ENCODE results near the gene TAF3. TPM values are rescaled to one million over a fixed set of nuclear protein-coding genes. Genes with fewer than 3 reads are reported as not detected.
A peak's percentile ranks its signal among the peaks of the same experiment; 100 is the strongest.

Gene TAF3
- total and polyA plus RNA-seq, 8 donors, result 7.0 to 10.4 (median 9.2) TPM

GRCh38 chr10:7903851-7904250 lies 85.5 kb downstream of the TAF3 start:
- TF ChIP-seq, protein P1, sequence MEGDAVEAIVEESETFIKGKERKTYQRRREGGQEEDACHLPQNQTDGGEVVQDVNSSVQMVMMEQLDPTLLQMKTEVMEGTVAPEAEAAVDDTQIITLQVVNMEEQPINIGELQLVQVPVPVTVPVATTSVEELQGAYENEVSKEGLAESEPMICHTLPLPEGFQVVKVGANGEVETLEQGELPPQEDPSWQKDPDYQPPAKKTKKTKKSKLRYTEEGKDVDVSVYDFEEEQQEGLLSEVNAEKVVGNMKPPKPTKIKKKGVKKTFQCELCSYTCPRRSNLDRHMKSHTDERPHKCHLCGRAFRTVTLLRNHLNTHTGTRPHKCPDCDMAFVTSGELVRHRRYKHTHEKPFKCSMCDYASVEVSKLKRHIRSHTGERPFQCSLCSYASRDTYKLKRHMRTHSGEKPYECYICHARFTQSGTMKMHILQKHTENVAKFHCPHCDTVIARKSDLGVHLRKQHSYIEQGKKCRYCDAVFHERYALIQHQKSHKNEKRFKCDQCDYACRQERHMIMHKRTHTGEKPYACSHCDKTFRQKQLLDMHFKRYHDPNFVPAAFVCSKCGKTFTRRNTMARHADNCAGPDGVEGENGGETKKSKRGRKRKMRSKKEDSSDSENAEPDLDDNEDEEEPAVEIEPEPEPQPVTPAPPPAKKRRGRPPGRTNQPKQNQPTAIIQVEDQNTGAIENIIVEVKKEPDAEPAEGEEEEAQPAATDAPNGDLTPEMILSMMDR (IDR thresholded peaks at IDR 0.05), result no peak
- H3K4me3 ChIP-seq, result no peak overlapping the region
- H3K9me3 ChIP-seq, result no peaks in the 10 kb centered on the region
- ATAC-seq (no peak), DNase-seq (no peak)
- peaks cover 0 to 5% of the 10 kb centered on the region in 2 donors for H3K36me3 ChIP-seq
- intact Hi-C loops (cut with DNase I), result no loop called here
- no peaks in the 10 kb centered on the region for H3K4me1 ChIP-seq
- no peak overlapping the region for H3K27ac ChIP-seq
- H3K27me3 ChIP-seq, result no peaks in the 10 kb centered on the region

DNA sequence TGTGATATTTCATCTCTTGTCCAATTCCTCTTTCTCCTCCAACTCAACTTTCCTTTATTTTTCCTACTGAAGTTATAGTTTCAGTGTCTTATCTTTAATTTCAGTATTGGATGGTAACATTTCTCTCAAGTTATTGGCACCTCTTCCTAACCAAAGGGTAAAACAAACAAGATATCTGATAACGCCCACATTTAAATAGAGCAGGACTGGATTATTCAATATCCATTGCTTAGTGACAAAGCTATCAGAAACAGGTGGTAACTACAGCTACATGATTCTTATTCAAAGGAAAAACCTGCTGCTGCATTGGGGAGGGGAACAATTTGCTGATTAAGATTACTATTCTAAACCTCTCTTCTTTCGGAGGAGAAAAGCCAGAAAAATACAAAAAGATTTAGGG lies 87.8 kb downstream of the TAF3 start:
- no peaks in the 10 kb centered on the region for H3K9me3 ChIP-seq
- intact Hi-C loops (cut with DNase I), result no loop called here
- TF ChIP-seq, protein P1 (IDR thresholded peaks at IDR 0.05), result no peak
- H3K27me3 ChIP-seq, result no peaks in the 10 kb centered on the region
- no peaks in the 10 kb centered on the region for H3K4me1 ChIP-seq
- ATAC-seq (no peak), DNase-seq (no peak)
- no peak overlapping the region for H3K27ac ChIP-seq
- no peak overlapping the region for H3K4me3 ChIP-seq
- H3K36me3 ChIP-seq, result no peaks in the 10 kb centered on the region

- DNase-seq, result no peak
- H3K4me1 ChIP-seq, result no peaks in the 10 kb centered on the region
- intact Hi-C loops (cut with DNase I), result no loop called here
- no peaks in the 10 kb centered on the region for H3K9me3 ChIP-seq
- ATAC-seq, result no peak
- no peak overlapping the region for H3K4me3 ChIP-seq
- H3K27me3 ChIP-seq, result no peaks in the 10 kb centered on the region
- H3K27ac ChIP-seq, result no peak overlapping the region
- no peaks in the 10 kb centered on the region for H3K36me3 ChIP-seq
- TF ChIP-seq, protein P1 (IDR thresholded peaks at IDR 0.05), result no peak
These were observed 90.4 kb downstream of the TAF3 start for GRCh38 chr10:7908541-7909210.

GRCh38 chr10:7913126-7913872 lies 95.0 kb downstream of the TAF3 start:
- intact Hi-C loops (cut with DNase I), result no loop called here
- H3K4me3 ChIP-seq, result no peak overlapping the region
- no peaks in the 10 kb centered on the region for H3K36me3 ChIP-seq
- ATAC-seq (no peak), DNase-seq (no peak)
- TF ChIP-seq, protein P1 (IDR thresholded peaks at IDR 0.05), result no peak
- H3K9me3 ChIP-seq, result no peaks in the 10 kb centered on the region
- H3K27ac ChIP-seq, result no peak overlapping the region
- no peaks in the 10 kb centered on the region for H3K27me3 ChIP-seq
- no peaks in the 10 kb centered on the region for H3K4me1 ChIP-seq

- H3K27me3 ChIP-seq, result no peaks in the 10 kb centered on the region
- intact Hi-C loops (cut with DNase I), result no loop called here
- H3K4me1 ChIP-seq, result no peaks in the 10 kb centered on the region
- DNase-seq, result no peak
- H3K36me3 ChIP-seq, result no peaks in the 10 kb centered on the region
- H3K9me3 ChIP-seq, result no peaks in the 10 kb centered on the region
- H3K27ac ChIP-seq, result no peak overlapping the region
- no peak overlapping the region for H3K4me3 ChIP-seq
- TF ChIP-seq, protein P1 (IDR thresholded peaks at IDR 0.05), result no peak
- ATAC-seq, result peak; percentile 84
These were observed 97.7 kb downstream of the TAF3 start for GRCh38 chr10:7915923-7916536.

Data from left lung (tissue), 10 donors.